HCT116 (cell line): ENCODE results near the gene GJE1. TPM values are rescaled to one million over a fixed set of nuclear protein-coding genes. Genes with fewer than 3 reads are reported as not detected.

Experiments
- ATAC-seq: fragments of 200-7000 bp; cut with Tn5 transposase; 2 replicates; pipeline ENCODE4 v1.9.1; 2020; ENCODE audit warnings: mild to moderate bottlenecking, moderate library complexity
- BruUV-seq: library from RNA; stranded (reverse); fragments of 400-500 nt; replicated peaks from 2 replicates; lab custom pipeline; 2021; lab: Mats Ljungman, UMichigan
- CTCF ChIA-PET: fragments of 300-600 bp; sonication (Branson Sonifier 250); formaldehyde crosslinking; loops from one replicate; lab custom pipeline; 2021; ENCODE audit warnings: antibody characterized with exemption; lab: Charles Lee
- POLR2A ChIA-PET: fragments of 300-600, 350-600 bp; sonication (Branson Sonifier 250); formaldehyde crosslinking; loops from one replicate; lab custom pipeline; 2021; ENCODE audit warnings: antibody characterized with exemption; lab: Charles Lee
- RAD21 ChIA-PET, 2 experiments: fragments of 300-600 bp; sonication (Branson Sonifier 250); formaldehyde crosslinking; loops; one replicate each; lab custom pipeline; 2023; ENCODE audit warnings: low total read pairs in 2 of 2; ENCODE audit not compliant: uncharacterized antibody in 2 of 2, unreplicated experiment in 2 of 2, low non-redundant PET in 1 of 2; lab: Charles Lee
- DNase-seq: peaks from one replicate; pipeline ENCODE4 v3.0.0-alpha.2; 2010; ENCODE audit warnings: low read depth, low spot score
- H2AFZ ChIP-seq: fragments of 200-600 bp; shearing (Covaris generic), sonication (generic); 2 replicates; pipeline ENCODE4 v1.6.1; 2017; ENCODE audit warnings: low read depth, mixed run types, mixed read lengths, antibody characterized with exemption, low read length; ENCODE audit not compliant: poor library complexity, severe bottlenecking
- H3K27ac ChIP-seq: 2 replicates; pipeline ENCODE4 v1.5.1; 2012; ENCODE audit warnings: low read depth, low read length
- H3K27me3 ChIP-seq: fragments of 200-600 bp; sonication (generic); 2 replicates; pipeline ENCODE4 v1.6.1; 2016; ENCODE audit warnings: mixed run types, low read length, mixed read lengths; ENCODE audit not compliant: insufficient read depth
- H3K36me3 ChIP-seq, 2 experiments: fragments of 200-500 bp in 1 of 2; fragments of 200-600 bp in 1 of 2; sonication (Bioruptor generic) in 1 of 2; sonication (generic) in 1 of 2; 2 replicates each; pipeline versions ENCODE4 v1.5.1 to v1.6.1; 2014 to 2016; ENCODE audit warnings: low read length in 2 of 2, inconsistent platforms in 1 of 2, mixed read lengths in 1 of 2, mixed run types in 1 of 2; ENCODE audit not compliant: insufficient read depth in 2 of 2, control insufficient read depth in 1 of 2
- H3K4me1 ChIP-seq, 2 experiments: fragments of 200-600 bp in 1 of 2; sonication (generic) in 1 of 2; 2 replicates each; pipeline versions ENCODE4 v1.5.1 to v1.6.1; 2012 to 2017; ENCODE audit warnings: low read length in 2 of 2, inconsistent platforms in 1 of 2, mild to moderate bottlenecking in 1 of 2, mixed read lengths in 1 of 2, mixed run types in 1 of 2, moderate library complexity in 1 of 2; ENCODE audit not compliant: insufficient read depth in 2 of 2, control insufficient read depth in 1 of 2
- H3K4me2 ChIP-seq: fragments of 200-600 bp; sonication (generic); 2 replicates; pipeline ENCODE4 v1.6.1; 2017; ENCODE audit warnings: mixed run types, low read length, mixed read lengths
- H3K4me3 ChIP-seq, 2 experiments: fragments of 200-600 bp in 1 of 2; sonication (generic) in 1 of 2; replicated peaks in 1 of 2; 2 replicates each; pipeline ENCODE4 v1.5.1; 2011 to 2016; ENCODE audit warnings: low read length in 2 of 2, control low read depth in 1 of 2, low read depth in 1 of 2, mild to moderate bottlenecking in 1 of 2, mixed read lengths in 1 of 2, mixed run types in 1 of 2
- H3K79me2 ChIP-seq: fragments of 200-600 bp; sonication (generic); 2 replicates; pipeline ENCODE4 v1.6.1; 2017; ENCODE audit warnings: mild to moderate bottlenecking, mixed run types, low read length, moderate library complexity, mixed read lengths; ENCODE audit not compliant: insufficient read depth
- H3K9ac ChIP-seq: fragments of 200-600 bp; sonication (generic); 2 replicates; pipeline ENCODE4 v1.6.1; 2016; ENCODE audit warnings: low read length, mixed read lengths
- H3K9me2 ChIP-seq: fragments of 200-600 bp; sonication (generic), shearing (Covaris generic); 2 replicates; pipeline ENCODE4 v1.6.1; 2017; ENCODE audit warnings: mixed run types, mild to moderate bottlenecking, moderate library complexity; ENCODE audit not compliant: insufficient read depth
- H3K9me3 ChIP-seq, 2 experiments: fragments of 200-500 bp in 1 of 2; fragments of 200-600 bp in 1 of 2; sonication (Bioruptor generic) in 1 of 2; sonication (generic) in 1 of 2; 2 replicates each; pipeline ENCODE4 v1.6.1; 2014 to 2017; ENCODE audit warnings: low read length in 2 of 2, mixed read lengths in 2 of 2, inconsistent platforms in 1 of 2, low read depth in 1 of 2, mild to moderate bottlenecking in 1 of 2, mixed run types in 1 of 2, moderate library complexity in 1 of 2; ENCODE audit not compliant: control insufficient read depth in 1 of 2, insufficient read depth in 1 of 2
- H4K20me1 ChIP-seq: fragments of 200-600 bp; sonication (generic), shearing (Covaris generic); 2 replicates; pipeline ENCODE4 v1.6.1; 2017; ENCODE audit warnings: mixed run types, mild to moderate bottlenecking, moderate library complexity; ENCODE audit not compliant: insufficient read depth
- CBX3 ChIP-seq: IDR thresholded peaks from 2 replicates; pipeline ENCODE4 v1.6.1; 2012; ENCODE audit warnings: low read depth
- ELF1 ChIP-seq: IDR thresholded peaks from 2 replicates; pipeline ENCODE4 v1.6.1; 2012; ENCODE audit warnings: low read depth, borderline replicate concordance
- JUND ChIP-seq: IDR thresholded peaks from 2 replicates; pipeline ENCODE4 v1.6.1; 2012
- POLR2A ChIP-seq: IDR thresholded peaks from 2 replicates; pipeline ENCODE4 v1.7.0; 2011; ENCODE audit warnings: borderline replicate concordance; ENCODE audit not compliant: insufficient read depth, insufficient read length; ENCODE audit errors: extremely low read depth
- RAD21 ChIP-seq: IDR thresholded peaks from 2 replicates; pipeline ENCODE4 v1.6.1; 2012; ENCODE audit warnings: low read depth, mild to moderate bottlenecking
- SP1 ChIP-seq: IDR thresholded peaks from 2 replicates; pipeline ENCODE4 v1.6.1; 2012; ENCODE audit warnings: low read depth
- ZFX ChIP-seq: fragments of 450-650 bp; IDR thresholded peaks from 2 replicates; pipeline ENCODE4 v1.6.1; 2017
- ZNF274 ChIP-seq: fragments of 200-500 bp; sonication (Bioruptor generic); IDR thresholded peaks from 2 replicates; pipeline ENCODE4 v1.6.1; 2014; ENCODE audit warnings: mild to moderate bottlenecking, low read depth, low read length, inconsistent platforms
- intact Hi-C: fragments of 100-400 bp; cut with micrococcal nuclease; formaldehyde crosslinking; loops from 2 replicates; pipeline ENCODE4 v1.10.0; 2022
- total RNA-seq: library from RNA; stranded (reverse); gene quantifications from one replicate; pipeline ENCODE4 v1.2.1, GENCODE V29; 2021; ENCODE audit not compliant: unreplicated experiment
- TF ChIP-seq, protein P1 (sequence below): IDR thresholded peaks from 2 replicates; pipeline ENCODE4 v1.6.1; 2012
- TF ChIP-seq, protein P2 (sequence below): IDR thresholded peaks from 2 replicates; pipeline ENCODE4 v1.6.1; 2011; ENCODE audit warnings: mild to moderate bottlenecking, low read length, moderate library complexity; ENCODE audit not compliant: insufficient replicate concordance; ENCODE audit errors: extremely low read depth

Gene GJE1
- total RNA-seq, 1 experiment from 2014 or later = not detected

DNA sequence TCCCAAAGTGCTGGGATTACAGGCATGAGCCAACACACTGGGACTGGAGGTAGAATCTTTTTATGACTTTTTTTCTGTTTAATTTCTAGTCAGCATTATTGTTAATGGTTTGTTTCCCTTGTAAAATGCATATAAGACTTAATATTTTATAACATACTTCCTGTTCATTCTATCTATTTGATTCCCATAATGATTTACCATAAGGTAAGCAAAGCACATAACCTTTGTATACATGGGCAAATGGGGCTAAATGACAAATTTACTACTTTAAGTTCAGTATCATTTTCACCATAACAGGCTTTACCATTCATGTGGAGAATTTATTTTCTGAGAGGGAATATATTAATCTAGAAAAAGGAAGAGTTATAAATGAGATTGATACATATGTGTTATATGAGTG, 38.6 kb downstream of the GJE1 start:
- no peaks in the 10 kb centered on the region for H3K9me2 ChIP-seq
- CTCF ChIA-PET = interaction anchor here (1.0 kb wide), 1 partner anchor 15 kb away, joined by 3 read pairs; no protein-coding TSS in a partner anchor
- H3K4me2 ChIP-seq = no peak overlapping the region
- peaks cover 14 to 41% of the 10 kb centered on the region in 2 experiments for H3K36me3 ChIP-seq
- TF ChIP-seq RAD21 = no peak
- TF ChIP-seq POLR2A = no peak
- no peak for TF ChIP-seq ZFX
- no peak for TF ChIP-seq SP1
- TF ChIP-seq, protein P1, sequence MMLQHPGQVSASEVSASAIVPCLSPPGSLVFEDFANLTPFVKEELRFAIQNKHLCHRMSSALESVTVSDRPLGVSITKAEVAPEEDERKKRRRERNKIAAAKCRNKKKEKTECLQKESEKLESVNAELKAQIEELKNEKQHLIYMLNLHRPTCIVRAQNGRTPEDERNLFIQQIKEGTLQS = no peak
- no peak for TF ChIP-seq ZNF274
- TF ChIP-seq, protein P2, sequence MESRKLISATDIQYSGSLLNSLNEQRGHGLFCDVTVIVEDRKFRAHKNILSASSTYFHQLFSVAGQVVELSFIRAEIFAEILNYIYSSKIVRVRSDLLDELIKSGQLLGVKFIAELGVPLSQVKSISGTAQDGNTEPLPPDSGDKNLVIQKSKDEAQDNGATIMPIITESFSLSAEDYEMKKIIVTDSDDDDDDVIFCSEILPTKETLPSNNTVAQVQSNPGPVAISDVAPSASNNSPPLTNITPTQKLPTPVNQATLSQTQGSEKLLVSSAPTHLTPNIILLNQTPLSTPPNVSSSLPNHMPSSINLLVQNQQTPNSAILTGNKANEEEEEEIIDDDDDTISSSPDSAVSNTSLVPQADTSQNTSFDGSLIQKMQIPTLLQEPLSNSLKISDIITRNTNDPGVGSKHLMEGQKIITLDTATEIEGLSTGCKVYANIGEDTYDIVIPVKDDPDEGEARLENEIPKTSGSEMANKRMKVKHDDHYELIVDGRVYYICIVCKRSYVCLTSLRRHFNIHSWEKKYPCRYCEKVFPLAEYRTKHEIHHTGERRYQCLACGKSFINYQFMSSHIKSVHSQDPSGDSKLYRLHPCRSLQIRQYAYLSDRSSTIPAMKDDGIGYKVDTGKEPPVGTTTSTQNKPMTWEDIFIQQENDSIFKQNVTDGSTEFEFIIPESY = no peak
- no peak for TF ChIP-seq ELF1
- TF ChIP-seq JUND = no peak
- no peak for TF ChIP-seq CBX3
- H3K4me3 ChIP-seq = no peak overlapping the region
- H3K4me1 ChIP-seq = no peaks in the 10 kb centered on the region
- intact Hi-C loops = no loop called here
- no peak overlapping the region for H3K27ac ChIP-seq
- H3K9ac ChIP-seq = no peak overlapping the region
- RAD21 ChIA-PET = no interaction called here
- POLR2A ChIA-PET = no interaction called here
- BruUV-seq = no TSS peak
- H3K9me3 ChIP-seq = no peaks in the 10 kb centered on the region
- no peak overlapping the region for H2AFZ ChIP-seq
- peaks cover 28% of the 10 kb centered on the region for H3K79me2 ChIP-seq
- no peaks in the 10 kb centered on the region; the same call in 1 of the 2 replicates for H4K20me1 ChIP-seq
- ATAC-seq = no peak
- DNase-seq = no peak
- H3K27me3 ChIP-seq = no peaks in the 10 kb centered on the region
